Inflammatory macrophage treated with lipopolysaccharide for 1 hour (primary cell): ENCODE data around the gene PAX1.

ENCODE experiments used
- DNase-seq, 2 donors: peaks; one replicate each; pipeline ENCODE4 v3.0.0-alpha.2; 2020 to 2022

The PAX1 gene

DNA sequence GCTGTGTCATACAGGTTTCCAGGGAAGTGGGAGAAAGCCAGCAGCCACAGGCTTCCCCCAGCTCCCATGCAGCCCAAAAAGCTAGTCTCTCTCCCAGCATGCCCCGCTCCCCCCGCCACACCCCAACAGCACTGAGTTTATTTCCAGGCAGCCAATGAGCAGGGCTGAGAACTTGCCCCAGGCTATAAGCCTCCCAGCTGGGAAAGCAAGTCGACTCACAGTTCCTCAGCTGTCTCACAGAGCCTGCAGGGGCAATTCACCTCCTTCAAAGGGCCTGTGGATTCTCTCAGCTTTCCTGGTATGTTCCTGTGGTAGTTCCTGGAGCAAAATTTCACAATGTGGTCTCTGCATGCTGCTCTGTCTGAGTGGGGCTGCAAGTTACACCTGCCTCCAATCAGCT, 34.2 kb downstream of the PAX1 start:
- DNase-seq = no peak

DNA sequence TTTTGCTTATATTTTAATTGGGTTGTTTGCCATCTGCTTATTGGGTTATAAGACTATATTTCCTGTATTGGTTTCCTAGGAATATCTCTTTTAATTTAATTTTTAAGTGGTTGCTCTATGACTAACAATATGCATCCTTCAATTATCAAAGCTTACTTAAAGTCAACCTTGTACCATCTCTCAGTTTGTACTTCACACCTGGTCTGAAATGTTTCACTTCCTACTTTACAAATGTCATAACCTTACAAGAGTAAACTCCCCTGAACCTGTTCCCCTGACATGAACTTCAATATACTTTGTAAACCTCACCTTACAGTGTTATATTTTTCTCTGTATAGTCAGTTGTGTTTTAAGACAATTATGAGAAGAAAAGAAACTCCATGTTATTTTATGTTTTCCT, 35.8 kb downstream of the PAX1 start:
- DNase-seq = no peak

DNA sequence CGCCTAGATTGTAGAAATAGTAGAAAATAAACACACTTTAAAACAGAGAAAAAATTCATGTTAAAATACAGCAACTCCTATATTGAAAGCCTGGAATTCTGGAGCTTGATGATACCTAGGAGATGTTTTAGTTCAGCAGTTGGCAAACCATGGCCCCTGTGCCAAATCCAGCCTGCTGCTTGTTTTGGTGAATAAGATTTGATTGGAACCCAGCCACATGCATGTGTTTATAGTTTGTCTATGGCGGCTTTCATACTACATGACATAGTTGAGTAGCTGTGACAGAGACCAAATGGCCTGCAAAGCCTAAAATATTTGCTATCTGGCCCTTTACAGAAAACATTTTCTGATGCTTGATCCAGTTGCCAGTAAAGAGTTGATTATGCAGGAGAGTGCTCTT, 57.2 kb downstream of the PAX1 start:
- DNase-seq = no peak

DNA sequence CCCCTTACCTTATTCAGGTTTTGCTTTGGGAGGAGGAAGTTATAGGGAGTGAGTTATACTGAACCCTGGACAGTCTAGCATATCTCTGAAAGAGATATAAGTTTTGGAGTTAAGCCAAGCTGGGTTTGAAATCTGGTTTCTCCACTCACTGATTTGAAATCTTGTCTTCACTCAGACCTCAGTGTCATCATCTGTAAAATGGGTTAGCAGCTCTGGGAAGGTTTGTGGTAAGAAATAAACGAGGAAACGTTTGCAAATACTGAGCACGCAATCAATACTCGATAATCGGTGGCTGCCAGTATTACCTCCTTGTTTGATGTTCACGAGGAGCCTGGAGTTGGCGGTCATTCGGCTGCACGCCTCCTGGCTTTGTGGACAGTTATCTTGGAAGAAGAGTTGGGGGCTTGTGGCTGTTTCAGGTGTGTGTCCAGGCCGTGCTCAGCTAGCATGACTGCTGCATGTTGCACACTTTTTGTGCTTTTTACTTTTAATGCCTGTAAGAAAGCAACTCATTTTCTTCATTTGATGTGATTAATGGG, 61.8 kb downstream of the PAX1 start:
- DNase-seq = no peak

DNA sequence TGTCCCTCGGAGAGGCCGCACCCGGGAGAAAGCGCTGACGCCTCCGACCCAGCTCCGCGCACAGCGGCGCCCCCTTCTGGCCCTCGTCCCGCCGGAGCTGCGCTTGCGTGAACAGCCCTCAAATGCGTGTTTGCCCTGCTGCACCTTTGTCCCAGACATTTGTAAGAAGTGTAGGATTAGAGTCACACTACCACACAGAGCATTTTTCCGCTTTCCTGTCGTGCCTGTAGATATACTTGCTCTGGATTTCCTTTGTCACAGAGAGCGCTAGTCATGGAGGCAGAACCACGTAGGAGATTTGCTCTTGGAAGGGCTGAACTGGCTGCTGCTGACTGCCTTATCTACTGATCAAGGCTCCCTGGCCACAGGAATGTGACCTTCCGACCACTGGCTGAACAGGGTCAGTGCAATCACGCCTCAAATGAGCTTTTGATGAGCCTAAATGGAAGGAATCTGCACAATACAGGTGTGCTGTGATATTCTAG, 62.3 kb downstream of the PAX1 start:
- no peak for DNase-seq
